ENCODE data around the gene SCN3B.
"Not testable (repeated sequence)": the region's sequence is repeated elsewhere in the genome, so short reads cannot be mapped to it uniquely, and the experiment has no call there.

SCN3B gene
- 0 to 0.18 (median 0) reads per million in 4 experiments for total RNA-seq

GRCh38 chr11:123654566-123655081, at the start of gene SCN3B:
Gene SCN3B (minus strand): TSS chr11:123654624. CDS start chr11:123653801, 823 bp downstream.
- DNase-seq: no peak

GRCh38 chr11:123702696-123703095, 48.3 kb upstream of the SCN3B start:
- DNase-seq: no peak

- no peak for DNase-seq
Measured at GRCh38 chr11:123702139-123702538, 47.7 kb upstream of the SCN3B start.

- DNase-seq: no peak
Measured at GRCh38 chr11:123700772-123701171, 46.3 kb upstream of the SCN3B start.

GRCh38 chr11:123698546-123699127, 44.2 kb upstream of the SCN3B start:
- DNase-seq: no peak

- DNase-seq: no peak
Measured at GRCh38 chr11:123696183-123696582, 41.8 kb upstream of the SCN3B start.

- no peak for DNase-seq
Measured at GRCh38 chr11:123695231-123695630, 40.8 kb upstream of the SCN3B start.

- DNase-seq: no peak
Measured at GRCh38 chr11:123694551-123694950, 40.1 kb upstream of the SCN3B start.

- no peak for DNase-seq
Measured at GRCh38 chr11:123692961-123693360, 38.5 kb upstream of the SCN3B start.

GRCh38 chr11:123690485-123690884, 36.1 kb upstream of the SCN3B start:
- no peak for DNase-seq

GRCh38 chr11:123684601-123685000, 30.2 kb upstream of the SCN3B start:
- no peak for DNase-seq

- no peak for DNase-seq
Measured at GRCh38 chr11:123683428-123684170, 29.2 kb upstream of the SCN3B start.

- no peak for DNase-seq
Measured at GRCh38 chr11:123682696-123683410, 28.4 kb upstream of the SCN3B start.

- no peak for DNase-seq
Measured at GRCh38 chr11:123681030-123681429, 26.6 kb upstream of the SCN3B start.

GRCh38 chr11:123678246-123678645, 23.8 kb upstream of the SCN3B start:
- DNase-seq: no peak

GRCh38 chr11:123677510-123677909, 23.1 kb upstream of the SCN3B start:
- no peak for DNase-seq

GRCh38 chr11:123674297-123674696, 19.9 kb upstream of the SCN3B start:
- DNase-seq: no peak

- no peak for DNase-seq
Measured at GRCh38 chr11:123672568-123672967, 18.1 kb upstream of the SCN3B start.

- no peak for DNase-seq
Measured at GRCh38 chr11:123671534-123671933, 17.1 kb upstream of the SCN3B start.

GRCh38 chr11:123670081-123670480, 15.7 kb upstream of the SCN3B start:
- no peak for DNase-seq

- no peak for DNase-seq
Measured at GRCh38 chr11:123665306-123665705, 10.9 kb upstream of the SCN3B start.

GRCh38 chr11:123659965-123660364, 5.5 kb upstream of the SCN3B start:
- DNase-seq: not testable (repeated sequence)

GRCh38 chr11:123659311-123659710, 4.9 kb upstream of the SCN3B start:
- no peak for DNase-seq
